Endothelial cell of umbilical vein (primary cell): ENCODE measurements around the gene SLC6A6. TPM values are rescaled to one million over a fixed set of nuclear protein-coding genes. Genes with fewer than 3 reads are reported as not detected.

Experiments used
- BruUV-seq: library from RNA; stranded (reverse); fragments of 400-500 nt; replicated peaks from 2 replicates; lab custom pipeline; 2021; lab: Mats Ljungman, UMichigan
- CTCF ChIA-PET: fragments of 300-600, 350-600 bp; sonication (Branson Sonifier 250); formaldehyde crosslinking; loops from one replicate; lab custom pipeline; 2021; ENCODE audit warnings: antibody characterized with exemption, inconsistent platforms; lab: Charles Lee
- POLR2A ChIA-PET: fragments of 300-600, 350-600 bp; sonication (Branson Sonifier 250); formaldehyde crosslinking; loops from one replicate; lab custom pipeline; 2021; ENCODE audit warnings: antibody characterized with exemption, inconsistent platforms; lab: Charles Lee
- DNase-seq: peaks from one replicate; pipeline ENCODE4 v3.0.0-alpha.2; 2011; ENCODE audit warnings: low read depth, low spot score
- FAIRE-seq: peaks from 2 replicates; lab custom pipeline; 2011; peaks lifted over from hg19 to GRCh38; lab: Jason Lieb, UNC
- H2AFZ ChIP-seq: 2 replicates; pipeline ENCODE4 v1.6.0; 2012; ENCODE audit warnings: low read depth, low read length, control low read depth, inconsistent platforms
- H3K27ac ChIP-seq: 2 replicates; pipeline ENCODE4 v1.5.1; 2011; ENCODE audit warnings: low read depth, mild to moderate bottlenecking, control low read depth, low read length, moderate library complexity; ENCODE audit not compliant: insufficient read depth
- H3K27me3 ChIP-seq, 2 experiments: 2 replicates each; pipeline versions ENCODE4 v1.6.0 to v1.6.1; 2011; ENCODE audit warnings: low read length in 2 of 2, mixed read lengths in 1 of 2; ENCODE audit not compliant: control insufficient read depth in 2 of 2, insufficient read depth in 2 of 2
- H3K36me3 ChIP-seq, 2 experiments: 2 replicates in 1 of 2; 3 replicates in 1 of 2; pipeline ENCODE4 v1.5.1; 2011; ENCODE audit warnings: low read length in 2 of 2, mild to moderate bottlenecking in 1 of 2, moderate library complexity in 1 of 2; ENCODE audit not compliant: control insufficient read depth in 2 of 2, insufficient read depth in 2 of 2; ENCODE audit errors: extremely low read depth in 1 of 2
- H3K4me1 ChIP-seq: 3 replicates; pipeline ENCODE4 v1.5.1; 2011; ENCODE audit warnings: mild to moderate bottlenecking, low read length; ENCODE audit not compliant: control insufficient read depth, insufficient read depth; ENCODE audit errors: extremely low read depth
- H3K4me2 ChIP-seq: 2 replicates; pipeline ENCODE4 v1.6.1; 2011; ENCODE audit warnings: low read length, control low read depth, mixed read lengths; ENCODE audit not compliant: insufficient read depth
- H3K4me3 ChIP-seq, 3 experiments: fragments of 200-600 bp in 1 of 3; sonication (generic), shearing (Covaris generic) in 1 of 3; replicated peaks in 1 of 3; 2 replicates each; pipeline ENCODE4 v1.5.1; 2011 to 2016; ENCODE audit warnings: control low read depth in 3 of 3, low read length in 3 of 3, mild to moderate bottlenecking in 2 of 3, inconsistent platforms in 1 of 3, low read depth in 1 of 3, moderate library complexity in 1 of 3; ENCODE audit not compliant: insufficient read depth in 1 of 3
- H3K79me2 ChIP-seq: 2 replicates; pipeline ENCODE4 v1.6.0; 2012; ENCODE audit warnings: low read length, inconsistent platforms; ENCODE audit not compliant: control insufficient read depth, insufficient read depth
- H3K9ac ChIP-seq: replicated peaks from 2 replicates; pipeline ENCODE3; 2011; ENCODE audit warnings: low read length, control low read depth; ENCODE audit not compliant: insufficient read depth; ENCODE audit errors: extremely low read depth
- H3K9me1 ChIP-seq: replicated peaks from 3 replicates; pipeline ENCODE4 v1.6.0; 2011; ENCODE audit warnings: mild to moderate bottlenecking, low read length; ENCODE audit not compliant: control insufficient read depth, insufficient read depth; ENCODE audit errors: extremely low read depth
- H3K9me3 ChIP-seq: replicated peaks from 2 replicates; pipeline ENCODE4 v1.5.1; 2012; ENCODE audit warnings: low read length, inconsistent platforms; ENCODE audit not compliant: control insufficient read depth, insufficient read depth
- H4K20me1 ChIP-seq: replicated peaks from 2 replicates; pipeline ENCODE3; 2011; ENCODE audit warnings: mild to moderate bottlenecking, low read length; ENCODE audit not compliant: control insufficient read depth, insufficient read depth; ENCODE audit errors: extremely low read depth
- CTCF ChIP-seq, 2 donors: IDR thresholded peaks; 1 replicate in 1 of 2; 2 replicates in 1 of 2; pipeline ENCODE4 v1.5.1; 2011; ENCODE audit warnings: low read length in 2 of 2, mild to moderate bottlenecking in 2 of 2, moderate library complexity in 2 of 2, control low read depth in 1 of 2, inconsistent platforms in 1 of 2, low read depth in 1 of 2; ENCODE audit not compliant: insufficient read depth in 1 of 2; ENCODE audit errors: extremely low read depth in 1 of 2
- EZH2 ChIP-seq: IDR thresholded peaks from 2 replicates; pipeline ENCODE4 v1.6.1; 2012; ENCODE audit warnings: borderline replicate concordance, low read depth, mild to moderate bottlenecking, moderate library complexity, low read length, inconsistent platforms; ENCODE audit not compliant: severe bottlenecking
- GATA2 ChIP-seq: IDR thresholded peaks from 2 replicates; pipeline ENCODE4 v1.7.0; 2011; ENCODE audit warnings: low read depth, mild to moderate bottlenecking, moderate library complexity, mixed read lengths, low read length; ENCODE audit not compliant: insufficient read length, insufficient read depth
- JUN ChIP-seq: IDR thresholded peaks from 2 replicates; pipeline ENCODE4 v1.6.1; 2011; ENCODE audit warnings: borderline replicate concordance, low read depth; ENCODE audit not compliant: insufficient read length, insufficient read depth
- MAX ChIP-seq: IDR thresholded peaks from 2 replicates; pipeline ENCODE4 v1.6.1; 2011; ENCODE audit not compliant: insufficient read depth, insufficient read length
- POLR2A ChIP-seq: IDR thresholded peaks from 2 replicates; pipeline ENCODE4 v1.6.1; 2012; ENCODE audit warnings: low read depth, mild to moderate bottlenecking, control low read depth, low read length
- POLR2AphosphoS5 ChIP-seq: IDR thresholded peaks from 2 replicates; pipeline ENCODE4 v1.6.1; 2012; ENCODE audit warnings: low read depth, mild to moderate bottlenecking, control low read depth, low read length, moderate library complexity; ENCODE audit not compliant: insufficient read depth
- dilution Hi-C: fragments of 300-500 bp; cut with MboI; formaldehyde crosslinking; loops from one replicate; pipeline ENCODE4 v1.15.0; 2019; ENCODE audit warnings: low sequenced_read_pairs; ENCODE audit not compliant: extremely low pct_ligation_motif_present
- intact Hi-C: fragments of 100-400 bp; cut with micrococcal nuclease; formaldehyde crosslinking; loops from one replicate; pipeline ENCODE4 v1.10.0; 2022
- polyA plus RNA-seq, 4 experiments: library from polyadenylated mRNA; depleted of rRNA in 3 of 4; stranded (reverse) in 3 of 4; unstranded in 1 of 4; fragments of >200 nt; gene quantifications; 2 replicates each; pipeline versions ENCODE4 v1.2.1 to v1.2.3, GENCODE V29; 2011 to 2012; ENCODE audit warnings: missing spikeins in 1 of 4
- total RNA-seq: library from RNA; stranded (reverse); gene quantifications from 2 replicates; pipeline ENCODE4 v1.2.3, GENCODE V29; 2021

Gene SLC6A6
- total and polyA plus RNA-seq, 2 donors (not counting 3 experiments of a cell fraction or from before 2014, with no cell fraction given) = 25.7 to 38.0 TPM

DNA sequence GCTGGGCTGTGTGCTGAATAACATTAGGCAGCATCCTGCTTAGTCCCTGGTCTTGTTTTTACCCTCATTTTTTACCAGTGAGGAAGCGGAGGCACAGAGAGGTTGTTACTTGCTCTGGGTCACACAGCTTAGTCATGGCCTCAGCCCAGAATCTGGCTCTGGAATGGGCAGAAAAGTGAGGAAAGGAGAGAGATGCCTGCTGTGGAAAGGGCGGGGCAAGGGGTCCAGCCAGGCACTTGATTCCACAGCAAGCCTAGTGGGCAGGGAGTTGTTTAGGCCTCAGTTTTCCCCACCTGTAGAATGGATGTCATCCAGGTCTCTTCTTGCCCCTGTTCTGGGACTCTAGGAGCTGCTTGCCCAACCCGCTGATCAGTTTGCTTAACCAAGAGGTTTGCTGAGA, 35.9 kb downstream of the SLC6A6 start:
- H3K9me3 ChIP-seq = no peaks in the 10 kb centered on the region
- H3K79me2 ChIP-seq = peaks cover 18% of the 10 kb centered on the region
- H3K4me2 ChIP-seq = no peak overlapping the region
- no peaks in the 10 kb centered on the region for H4K20me1 ChIP-seq
- no peaks in the 10 kb centered on the region for H3K27me3 ChIP-seq
- H3K36me3 ChIP-seq = no peaks in the 10 kb centered on the region
- ChIA-PET CTCF (interaction anchor here (1.2 to 5.4 kb wide), 4 partner anchors 14 to 235 kb away, joined by 3 to 34 read pairs (median 8); no protein-coding TSS in a partner anchor), POLR2A (interaction anchor here (1.1 kb wide), 1 partner anchor 33 kb away, joined by 3 read pairs; no protein-coding TSS in a partner anchor)
- H3K4me3 ChIP-seq = no peak overlapping the region
- intact Hi-C loops = loop anchor here (10.0 kb wide), 1 partner anchor 367 kb away; no protein-coding TSS in a partner anchor
- H3K4me1 ChIP-seq = peaks cover 67% of the 10 kb centered on the region
- DNase-seq (no peak), FAIRE-seq (no peak)
- dilution Hi-C loops = no loop called here
- no peaks in the 10 kb centered on the region for H3K9me1 ChIP-seq
- H3K9ac ChIP-seq = no peak overlapping the region
- TF ChIP-seq GATA2 (no peak), POLR2AphosphoS5 (no peak), EZH2 (no peak), CTCF (IDR thresholded peaks at IDR 0.05; ENCODE audit: extremely low read depth in 1 of 2, insufficient read depth in 1 of 2, low read depth in 1 of 2, low read length in 2 of 2) (no peak), MAX (no peak), POLR2A (no peak), JUN (no peak)
- no peak overlapping the region for H3K27ac ChIP-seq
- H2AFZ ChIP-seq = no peak overlapping the region
- no TSS peak for BruUV-seq
